MM.1S (cell line): Measurements from ENCODE around the gene TPRG1.

Experiments
- DNase-seq: peaks from one replicate; pipeline ENCODE4 v3.0.0-alpha.2; 2015
- H2AFZ ChIP-seq: fragments of 300-600 bp; sonication (generic); 2 replicates; pipeline ENCODE4 v1.6.0; 2016; ENCODE audit warnings: antibody characterized with exemption, low read length
- H3F3A ChIP-seq: fragments of 300-600 bp; sonication (generic); 2 replicates; pipeline ENCODE4 v1.6.1; 2016; ENCODE audit warnings: mild to moderate bottlenecking, antibody characterized with exemption, low read length, moderate library complexity, mixed read lengths; ENCODE audit not compliant: insufficient read depth
- H3K27ac ChIP-seq: fragments of 300-600 bp; sonication (generic); 2 replicates; pipeline ENCODE4 v1.5.1; 2016; ENCODE audit warnings: mild to moderate bottlenecking, low read length
- H3K27me3 ChIP-seq: fragments of 300-600 bp; sonication (generic); replicated peaks from 2 replicates; pipeline ENCODE4 v1.6.0; 2016; ENCODE audit warnings: low read length; ENCODE audit not compliant: insufficient read depth
- H3K36me3 ChIP-seq: fragments of 300-600 bp; sonication (generic); replicated peaks from 2 replicates; pipeline ENCODE4 v1.6.1; 2016; ENCODE audit warnings: mild to moderate bottlenecking, low read length, mixed read lengths; ENCODE audit not compliant: insufficient read depth
- H3K4me1 ChIP-seq: fragments of 300-600 bp; sonication (generic); 2 replicates; pipeline ENCODE4 v1.6.1; 2016; ENCODE audit warnings: low read length, mixed read lengths
- H3K4me2 ChIP-seq: fragments of 300-600 bp; sonication (generic); 2 replicates; pipeline ENCODE4 v1.6.0; 2016; ENCODE audit warnings: low read depth, low read length
- H3K4me3 ChIP-seq: fragments of 300-600 bp; sonication (generic); 2 replicates; pipeline ENCODE4 v1.5.1; 2016; ENCODE audit warnings: low read length, mixed read lengths
- H3K79me2 ChIP-seq: fragments of 300-600 bp; sonication (generic); 2 replicates; pipeline ENCODE4 v1.6.1; 2016; ENCODE audit warnings: mixed run types, low read length, mixed read lengths
- H3K9ac ChIP-seq: fragments of 300-600 bp; sonication (generic); 2 replicates; pipeline ENCODE4 v1.6.1; 2016; ENCODE audit warnings: low read length, mixed read lengths
- H3K9me2 ChIP-seq: fragments of 300-600 bp; sonication (generic); replicated peaks from 2 replicates; pipeline ENCODE4 v1.6.1; 2016; ENCODE audit warnings: mild to moderate bottlenecking, low read length, mixed read lengths; ENCODE audit not compliant: insufficient read depth
- H3K9me3 ChIP-seq: fragments of 300-600 bp; sonication (generic); replicated peaks from 2 replicates; pipeline ENCODE4 v1.6.1; 2016; ENCODE audit warnings: mild to moderate bottlenecking, low read length, mixed read lengths; ENCODE audit not compliant: insufficient read depth
- H4K20me1 ChIP-seq: fragments of 300-600 bp; sonication (generic); 2 replicates; pipeline ENCODE4 v1.6.1; 2016; ENCODE audit warnings: mild to moderate bottlenecking, low read length, moderate library complexity, mixed read lengths; ENCODE audit not compliant: insufficient read depth
- EZH2 ChIP-seq: fragments of 300-600 bp; sonication (generic); optimal IDR thresholded peaks from 2 replicates; pipeline ENCODE3; 2017; ENCODE audit warnings: low read depth, mild to moderate bottlenecking, antibody characterized with exemption, low read length, mixed read lengths
- EZH2phosphoT487 ChIP-seq: fragments of 300-600 bp; sonication (generic); IDR thresholded peaks from 2 replicates; pipeline ENCODE4 v1.6.1; 2018; ENCODE audit warnings: antibody characterized with exemption, low read length
- TF ChIP-seq, protein P1 (sequence below): fragments of 300-600 bp; sonication (generic); IDR thresholded peaks from 2 replicates; pipeline ENCODE4 v1.5.1; 2016; ENCODE audit warnings: antibody characterized with exemption, low read length, mixed read lengths

The TPRG1 gene

DNA sequence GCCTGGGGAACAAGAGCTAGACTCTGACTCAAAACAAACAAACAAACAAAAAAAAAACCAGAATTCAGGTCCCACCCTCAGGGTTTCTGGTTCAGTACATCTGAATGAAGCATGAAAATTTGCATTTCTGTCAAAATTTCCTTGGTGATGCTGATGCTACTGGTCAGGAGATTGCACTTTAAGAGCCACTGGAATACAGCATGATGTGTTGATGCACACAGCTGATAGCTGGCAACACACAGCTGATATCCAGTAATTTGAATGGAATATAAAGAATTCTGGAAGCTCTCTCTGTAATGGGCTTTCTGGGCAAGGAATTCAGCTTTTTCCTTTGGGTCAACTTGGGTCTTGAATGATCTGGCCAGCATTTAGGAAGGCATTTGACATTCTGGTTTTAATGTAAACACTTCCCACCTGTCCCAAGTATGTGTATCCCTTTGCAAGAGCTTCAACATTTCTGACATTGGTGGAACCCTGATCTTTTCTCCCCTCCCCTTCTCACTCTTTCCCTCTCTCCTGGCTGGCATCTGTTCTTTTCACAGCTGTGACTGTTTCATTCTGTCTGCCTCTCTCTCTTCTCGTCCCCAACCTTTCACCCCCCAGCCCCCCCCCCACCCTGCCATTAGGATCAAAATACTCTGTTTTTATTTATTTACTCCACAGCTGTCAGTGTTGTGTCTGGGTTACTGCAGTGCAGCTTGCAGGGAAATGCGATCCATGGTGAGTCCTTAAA lies 189.5 kb downstream of the TPRG1 start:
- no peak overlapping the region for H3K4me3 ChIP-seq
- H4K20me1 ChIP-seq, result no peaks in the 10 kb centered on the region
- no peaks in the 10 kb centered on the region for H3K9me3 ChIP-seq
- no peaks in the 10 kb centered on the region for H3K36me3 ChIP-seq
- no peaks in the 10 kb centered on the region for H3K4me1 ChIP-seq
- no peaks in the 10 kb centered on the region for H3F3A ChIP-seq
- H3K79me2 ChIP-seq, result no peaks in the 10 kb centered on the region
- H3K27ac ChIP-seq, result no peak overlapping the region
- DNase-seq, result no peak
- no peaks in the 10 kb centered on the region for H3K9me2 ChIP-seq
- no peak overlapping the region for H3K4me2 ChIP-seq
- no peak overlapping the region for H2AFZ ChIP-seq
- TF ChIP-seq EZH2phosphoT487 (no peak), EZH2 (no peak)
- TF ChIP-seq, protein P1, sequence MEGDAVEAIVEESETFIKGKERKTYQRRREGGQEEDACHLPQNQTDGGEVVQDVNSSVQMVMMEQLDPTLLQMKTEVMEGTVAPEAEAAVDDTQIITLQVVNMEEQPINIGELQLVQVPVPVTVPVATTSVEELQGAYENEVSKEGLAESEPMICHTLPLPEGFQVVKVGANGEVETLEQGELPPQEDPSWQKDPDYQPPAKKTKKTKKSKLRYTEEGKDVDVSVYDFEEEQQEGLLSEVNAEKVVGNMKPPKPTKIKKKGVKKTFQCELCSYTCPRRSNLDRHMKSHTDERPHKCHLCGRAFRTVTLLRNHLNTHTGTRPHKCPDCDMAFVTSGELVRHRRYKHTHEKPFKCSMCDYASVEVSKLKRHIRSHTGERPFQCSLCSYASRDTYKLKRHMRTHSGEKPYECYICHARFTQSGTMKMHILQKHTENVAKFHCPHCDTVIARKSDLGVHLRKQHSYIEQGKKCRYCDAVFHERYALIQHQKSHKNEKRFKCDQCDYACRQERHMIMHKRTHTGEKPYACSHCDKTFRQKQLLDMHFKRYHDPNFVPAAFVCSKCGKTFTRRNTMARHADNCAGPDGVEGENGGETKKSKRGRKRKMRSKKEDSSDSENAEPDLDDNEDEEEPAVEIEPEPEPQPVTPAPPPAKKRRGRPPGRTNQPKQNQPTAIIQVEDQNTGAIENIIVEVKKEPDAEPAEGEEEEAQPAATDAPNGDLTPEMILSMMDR, result no peak
- no peaks in the 10 kb centered on the region for H3K27me3 ChIP-seq
- H3K9ac ChIP-seq, result no peak overlapping the region

DNA sequence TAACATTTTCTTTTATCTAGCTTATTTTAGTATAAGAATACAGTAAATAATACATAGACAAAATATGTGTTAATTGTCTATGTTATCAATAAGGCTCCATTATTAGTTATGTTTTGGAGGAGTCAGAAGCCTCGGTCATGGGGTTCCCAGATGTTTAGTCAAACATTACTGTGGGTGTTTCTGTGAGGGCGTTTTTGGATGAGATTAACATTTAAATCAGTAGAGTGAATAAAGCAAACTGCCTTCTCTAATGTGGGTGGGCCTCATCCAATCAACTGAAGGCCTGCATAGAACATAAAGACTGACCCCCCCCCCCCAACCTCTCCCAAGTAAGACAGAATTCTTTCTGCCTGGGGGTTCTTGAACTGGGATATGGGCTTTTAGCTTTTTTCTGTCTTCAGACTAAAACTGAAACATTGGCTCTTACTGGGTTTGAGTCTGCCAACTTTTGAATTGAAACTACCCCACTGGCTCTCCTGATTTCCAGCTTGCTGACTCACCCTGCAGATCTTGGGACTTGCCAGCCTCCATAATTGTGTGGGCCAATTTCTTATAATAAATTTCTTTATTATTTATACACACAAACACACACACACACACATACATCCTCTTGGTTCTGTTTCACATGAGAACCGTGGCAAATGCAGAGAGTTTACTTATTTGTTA lies 192.0 kb downstream of the TPRG1 start:
- Histone ChIP-seq H3F3A (no peaks in the 10 kb centered on the region), H3K9ac (no peak overlapping the region), H3K9me2 (no peaks in the 10 kb centered on the region), H3K79me2 (no peaks in the 10 kb centered on the region), H3K9me3 (no peaks in the 10 kb centered on the region), H3K27me3 (no peaks in the 10 kb centered on the region), H4K20me1 (no peaks in the 10 kb centered on the region), H2AFZ (no peak overlapping the region), H3K27ac (no peak overlapping the region), H3K36me3 (no peaks in the 10 kb centered on the region), H3K4me3 (no peak overlapping the region), H3K4me1 (peaks cover 5% of the 10 kb centered on the region; the same call in 1 of the 2 replicates), H3K4me2 (no peak overlapping the region)
- DNase-seq, result no peak
- TF ChIP-seq, protein P1, result no peak
- TF ChIP-seq EZH2phosphoT487 (no peak), EZH2 (no peak)

DNA sequence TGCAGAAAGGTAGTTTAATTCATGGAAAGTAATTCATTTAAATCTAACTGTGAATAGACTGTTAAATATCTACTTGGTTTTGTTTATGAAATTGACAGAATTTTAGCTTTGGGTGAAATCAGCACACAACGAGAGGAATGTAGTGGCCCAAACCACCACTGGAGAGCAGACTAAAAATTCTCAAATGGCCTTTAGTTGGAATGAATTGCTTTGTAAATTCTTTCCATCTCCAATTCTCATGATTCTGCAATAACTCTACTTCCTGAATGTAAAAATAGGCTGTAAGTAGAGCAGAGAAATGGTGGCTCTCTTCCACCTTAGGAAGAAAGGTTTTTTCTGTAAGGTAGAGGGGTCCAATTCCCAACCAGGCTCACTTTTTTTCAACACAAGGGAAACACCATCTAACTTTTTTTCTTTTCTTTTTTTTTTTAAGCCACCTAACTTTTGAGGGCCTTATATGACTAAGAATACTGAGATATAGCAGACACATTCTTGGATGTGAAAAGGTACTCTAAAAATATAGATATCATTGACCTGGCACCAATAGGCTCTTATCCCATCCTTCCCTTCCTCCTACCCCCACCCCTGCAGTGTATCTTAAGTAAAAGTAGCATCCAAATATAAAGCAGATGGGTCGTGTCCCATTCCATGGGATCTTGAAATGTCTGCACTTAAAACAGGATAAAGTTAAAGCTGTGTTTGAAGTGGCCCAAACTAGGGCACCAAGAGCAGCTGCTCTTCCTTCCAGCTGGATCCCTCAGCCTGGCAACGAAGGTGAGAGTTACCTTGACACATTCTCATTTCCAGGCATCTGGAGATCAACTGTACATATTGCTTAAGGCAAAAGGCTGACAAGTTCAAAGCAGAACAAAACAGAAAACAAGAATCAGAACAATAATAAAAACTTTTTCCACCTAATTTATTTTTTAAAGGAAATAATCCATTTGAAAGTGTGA lies 194.1 kb downstream of the TPRG1 start:
- H3K4me2 ChIP-seq, result no peak overlapping the region
- no peaks in the 10 kb centered on the region for H3K79me2 ChIP-seq
- no peak overlapping the region for H3K27ac ChIP-seq
- no peak for DNase-seq
- H3K36me3 ChIP-seq, result no peaks in the 10 kb centered on the region
- H3K27me3 ChIP-seq, result no peaks in the 10 kb centered on the region
- H3K9ac ChIP-seq, result no peak overlapping the region
- no peak overlapping the region for H2AFZ ChIP-seq
- H3K9me3 ChIP-seq, result no peaks in the 10 kb centered on the region
- H3K4me1 ChIP-seq, result peaks cover 5% of the 10 kb centered on the region; the same call in 1 of the 2 replicates
- no peak overlapping the region for H3K4me3 ChIP-seq
- no peaks in the 10 kb centered on the region for H3F3A ChIP-seq
- H4K20me1 ChIP-seq, result no peaks in the 10 kb centered on the region
- no peaks in the 10 kb centered on the region for H3K9me2 ChIP-seq
- no peak for TF ChIP-seq EZH2phosphoT487
- TF ChIP-seq, protein P1, result no peak
- no peak for TF ChIP-seq EZH2
